ELF-1 (cell line): ENCODE data around the gene GKN2.

Experiments used
- DNase-seq: peaks from one replicate; pipeline ENCODE4 v3.0.0-alpha.2; 2016; ENCODE audit warnings: low read depth, low spot score

The GKN2 gene, protein sequence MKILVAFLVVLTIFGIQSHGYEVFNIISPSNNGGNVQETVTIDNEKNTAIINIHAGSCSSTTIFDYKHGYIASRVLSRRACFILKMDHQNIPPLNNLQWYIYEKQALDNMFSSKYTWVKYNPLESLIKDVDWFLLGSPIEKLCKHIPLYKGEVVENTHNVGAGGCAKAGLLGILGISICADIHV

GRCh38 chr2:68952887-68953521 lies at the start of gene GKN2:
TSS of gene GKN2 (minus strand) at chr2:68952893. CDS start at chr2:68952861, 32 bp downstream.
- no peak for DNase-seq

DNA sequence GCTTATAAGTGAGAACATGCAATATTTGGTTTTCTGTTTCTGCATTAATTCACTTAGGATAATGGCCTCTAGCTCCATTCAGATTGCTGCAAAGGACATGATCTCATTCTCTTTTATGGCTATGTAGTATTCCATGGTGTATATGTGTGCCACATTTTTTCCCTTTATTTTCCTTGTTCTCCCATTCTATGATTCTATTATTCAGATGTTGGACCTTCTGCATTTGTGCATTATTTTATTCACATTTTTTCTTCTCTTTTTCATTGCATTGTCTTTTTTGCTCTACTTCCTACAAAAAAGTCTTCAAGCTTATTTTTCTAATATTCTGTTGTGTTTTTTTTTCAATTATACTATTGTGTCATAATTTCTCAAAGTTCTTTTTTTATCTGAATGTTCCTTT lies 49.2 kb upstream of the GKN2 start:
- no peak for DNase-seq

GRCh38 chr2:68997401-68997800 lies 44.7 kb upstream of the GKN2 start:
- DNase-seq, result no peak

GRCh38 chr2:68995916-68996315 lies 43.2 kb upstream of the GKN2 start:
- DNase-seq, result no peak

- no peak for DNase-seq
Observed at GRCh38 chr2:68994864-68995263, 42.2 kb upstream of the GKN2 start.

- DNase-seq, result no peak
Observed at GRCh38 chr2:68993660-68994059, 41.0 kb upstream of the GKN2 start.

- DNase-seq, result no peak
Observed at GRCh38 chr2:68992933-68993332, 40.2 kb upstream of the GKN2 start.

DNA sequence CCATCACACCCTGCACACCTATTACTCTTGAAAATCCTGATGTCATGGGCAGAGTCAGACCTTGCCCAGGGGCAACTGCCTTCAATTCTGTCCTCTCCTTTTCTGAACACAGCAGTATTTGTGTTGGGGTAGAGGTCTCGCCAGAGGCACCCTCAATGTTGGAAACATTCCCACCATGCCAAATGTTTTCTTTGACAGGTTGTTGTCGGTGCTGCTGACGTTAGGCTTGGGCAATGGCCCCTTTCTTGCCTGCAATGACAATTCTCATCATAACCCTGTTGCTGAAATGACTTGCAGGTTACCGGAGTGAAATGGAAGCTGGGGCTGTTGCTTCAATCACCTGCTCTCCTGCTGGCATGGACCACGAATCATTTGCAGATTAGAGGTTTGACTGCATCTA lies 39.6 kb upstream of the GKN2 start:
- no peak for DNase-seq

DNA sequence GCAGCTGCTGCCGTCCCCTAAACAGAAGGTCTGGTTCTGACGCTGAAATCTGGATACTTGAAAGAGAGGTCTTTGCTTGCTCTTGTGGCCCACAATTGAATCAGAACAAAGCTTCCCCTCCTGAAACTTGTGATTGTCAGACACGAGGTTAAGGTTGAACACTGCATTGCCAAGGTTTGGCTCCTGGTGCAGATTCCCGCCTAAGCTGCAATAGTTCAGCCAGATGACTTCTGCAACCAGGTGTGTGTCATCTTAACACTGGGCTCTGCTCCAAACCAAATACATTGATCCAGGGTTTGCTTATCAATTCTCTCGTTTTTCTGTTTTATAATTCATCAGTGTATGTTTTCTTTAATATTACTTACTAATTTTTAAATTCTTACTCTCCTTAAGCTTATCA lies 36.3 kb upstream of the GKN2 start:
- no peak for DNase-seq

GRCh38 chr2:68987021-68987503 lies 34.4 kb upstream of the GKN2 start:
- DNase-seq, result no peak

DNA sequence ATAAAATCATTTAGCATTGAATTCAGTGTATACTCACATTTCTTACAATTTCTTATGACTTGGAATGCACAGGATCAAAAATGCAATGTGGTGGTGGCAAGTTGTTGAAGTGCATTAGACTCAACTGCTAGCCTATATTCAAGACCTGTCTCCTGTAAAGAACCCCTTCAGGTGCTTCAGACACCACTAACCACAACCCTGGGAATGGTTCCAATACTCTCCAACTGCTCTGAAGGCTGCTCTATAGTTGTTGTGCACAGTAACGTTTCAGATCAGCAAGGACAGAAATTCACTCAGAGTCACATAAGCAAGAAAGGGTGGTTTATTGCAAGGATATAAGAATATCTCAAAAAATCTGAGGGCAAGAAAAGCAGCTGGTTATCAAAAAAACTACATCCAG lies 28.3 kb upstream of the GKN2 start:
- no peak for DNase-seq

- DNase-seq, result no peak
Observed at GRCh38 chr2:68978098-68978497, 25.4 kb upstream of the GKN2 start.

- no peak for DNase-seq
Observed at GRCh38 chr2:68977453-68977852, 24.8 kb upstream of the GKN2 start.

DNA sequence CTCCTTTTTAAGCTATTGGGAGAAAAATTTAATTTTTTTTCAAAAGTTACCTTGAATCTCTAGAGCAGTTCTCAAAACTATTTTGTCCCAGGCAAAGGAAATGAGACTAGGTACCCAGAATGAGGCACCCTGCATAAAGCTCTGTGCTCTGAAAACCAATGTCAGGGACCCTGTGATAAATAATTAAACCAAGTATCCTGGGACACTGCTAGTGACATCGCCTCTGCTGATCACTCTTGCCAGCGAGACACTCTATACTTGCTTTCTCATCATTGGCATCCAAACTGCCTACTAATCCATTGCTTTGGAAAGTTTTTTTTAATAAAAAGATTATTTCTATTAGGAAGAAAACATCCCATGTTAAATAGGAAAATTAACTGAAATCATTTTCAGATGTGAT lies 23.2 kb upstream of the GKN2 start:
- no peak for DNase-seq

DNA sequence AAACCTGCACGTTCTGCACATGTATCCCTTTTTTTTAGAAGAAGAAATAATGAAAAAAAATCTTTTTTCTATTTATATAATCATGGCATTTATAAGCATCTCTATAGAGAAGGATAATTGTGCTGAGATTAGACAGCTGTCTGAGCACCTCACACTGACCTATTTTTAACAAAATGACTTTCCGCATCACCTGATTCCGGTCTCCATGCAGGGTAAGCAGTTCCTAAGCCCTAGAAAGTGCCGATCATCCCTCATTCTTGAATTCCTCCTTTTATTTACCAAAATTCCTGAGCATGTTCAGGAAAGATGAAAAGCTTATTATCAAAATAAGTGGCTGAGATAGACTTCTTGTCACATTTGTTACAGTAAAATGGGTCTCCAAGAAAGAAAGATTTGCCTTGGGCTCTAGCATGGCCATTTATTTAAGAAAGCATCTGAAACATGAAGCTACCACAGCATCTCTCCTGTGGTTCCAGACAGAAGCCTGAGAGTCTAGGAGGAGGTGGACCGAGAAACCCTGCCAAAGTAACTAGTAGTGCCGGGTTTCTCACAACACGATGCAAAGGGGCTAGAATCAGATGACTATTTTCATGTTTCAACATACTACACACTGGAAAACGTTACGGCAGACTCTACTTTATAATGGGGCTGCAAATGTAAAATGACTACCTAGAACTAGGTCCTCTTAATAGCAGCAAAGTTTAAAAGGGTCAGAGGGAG lies 22.4 kb upstream of the GKN2 start:
- DNase-seq, result no peak

GRCh38 chr2:68974251-68974650 lies 21.6 kb upstream of the GKN2 start, which contains the start of gene GKN1:
TSS of gene GKN1 (plus strand) at chr2:68974636. CDS start at chr2:68974678, 42 bp downstream.
- no peak for DNase-seq

GRCh38 chr2:68971591-68972231 lies 19.0 kb upstream of the GKN2 start:
- DNase-seq, result peak; percentile 10

- no peak for DNase-seq
Observed at GRCh38 chr2:68970566-68971265, 18.0 kb upstream of the GKN2 start.

- DNase-seq, result no peak
Observed at GRCh38 chr2:68969736-68970490, 17.2 kb upstream of the GKN2 start.

GRCh38 chr2:68968221-68968620 lies 15.5 kb upstream of the GKN2 start:
- DNase-seq, result no peak

GRCh38 chr2:68964282-68964681 lies 11.6 kb upstream of the GKN2 start:
- no peak for DNase-seq
